Stimulated activated CD4-positive, alpha-beta T cell treated with anti-CD3 and anti-CD28 coated beads, Interleukin-1b, Interleukin-23, amount 100 ng/mL, for 24 hours (primary cell): ENCODE data around the gene GIMAP5.

Experiments
- DNase-seq, 4 experiments: peaks; one replicate each; pipeline ENCODE4 v3.0.0-alpha.2; 2020; ENCODE audit warnings: low read depth in 4 of 4, low spot score in 1 of 4

Gene GIMAP5

GRCh38 chr7:150734254-150734653 lies 3.0 kb upstream of the GIMAP5 start:
- no peak for DNase-seq

DNA sequence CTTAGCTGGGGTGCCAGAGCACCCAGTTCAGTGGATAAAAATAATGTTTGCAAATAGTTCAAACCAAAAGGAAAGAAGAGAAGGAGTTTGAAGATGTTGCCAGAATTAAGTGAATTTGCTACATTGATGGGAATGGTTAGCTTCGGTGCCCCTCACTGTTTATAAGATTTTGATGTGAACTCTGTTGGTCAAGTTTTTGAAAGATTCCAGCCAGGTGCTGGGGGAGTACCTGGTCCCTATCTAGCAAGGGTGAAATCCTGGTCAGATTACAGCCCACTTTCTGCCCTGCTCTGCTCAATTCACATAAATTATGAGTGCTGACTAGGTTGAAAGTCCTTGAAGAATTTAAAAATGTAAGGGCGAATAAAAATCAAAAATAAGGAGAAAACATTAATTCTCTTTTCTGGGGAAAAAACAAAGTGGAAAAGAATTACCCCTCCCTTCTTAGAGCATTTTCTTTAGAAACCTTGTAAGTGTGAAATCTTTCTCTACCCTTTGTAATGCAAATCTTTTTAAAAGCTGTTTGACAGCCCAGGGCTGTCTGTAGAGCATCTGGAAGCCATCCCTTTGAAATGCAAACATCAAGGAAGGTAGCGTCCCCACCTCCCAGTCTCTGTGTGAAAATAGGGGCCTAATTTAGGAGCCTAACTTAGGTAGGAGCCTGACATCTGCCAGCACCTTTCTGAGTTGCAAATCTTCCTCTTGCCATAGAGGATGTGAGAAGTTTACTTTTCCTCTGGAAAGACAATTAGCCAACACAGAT lies 1.4 kb upstream of the GIMAP5 start:
- no peak for DNase-seq

- no peak for DNase-seq
Measured at GRCh38 chr7:150736864-150737263, 354 bp upstream of the GIMAP5 start.

DNA sequence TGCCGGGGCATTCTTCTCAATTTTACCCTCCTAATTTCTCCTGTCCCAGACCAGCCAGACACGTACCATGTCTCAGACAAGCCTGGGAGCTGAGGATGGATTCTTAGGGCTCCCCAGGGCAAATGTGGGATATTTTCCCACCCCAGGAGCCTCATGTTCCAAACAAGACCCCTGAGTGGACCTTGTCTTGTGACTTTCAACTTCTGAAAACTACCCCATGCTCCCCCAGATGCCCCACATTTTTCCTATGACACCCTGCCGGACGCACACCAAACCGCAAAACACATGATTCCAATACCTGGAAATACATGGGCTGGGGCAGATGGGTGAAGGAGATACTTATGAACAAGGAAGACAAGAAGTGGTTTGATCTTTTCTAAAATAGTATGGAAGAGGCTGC lies 874 bp downstream of the GIMAP5 start:
- DNase-seq: no peak

DNA sequence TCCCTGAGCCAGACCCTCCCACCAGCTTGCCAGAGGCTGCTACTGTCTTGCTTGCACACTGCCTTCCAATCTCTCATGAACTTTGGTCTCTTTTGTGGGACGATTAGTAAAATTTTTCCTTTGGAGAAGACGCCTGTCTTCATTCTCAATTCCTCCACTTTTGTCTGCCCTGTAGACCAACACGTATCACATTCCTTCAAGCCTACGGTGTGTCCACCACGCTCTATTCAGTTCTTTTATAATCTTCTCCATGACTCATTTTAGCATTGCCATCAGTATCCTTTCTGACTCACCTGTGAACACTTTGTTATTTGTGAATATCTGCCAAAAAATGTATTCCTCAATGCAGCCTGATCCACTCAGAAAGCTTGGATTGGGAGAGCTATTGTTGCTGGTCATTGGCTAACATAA lies 1.4 kb downstream of the GIMAP5 start:
- no peak for DNase-seq

DNA sequence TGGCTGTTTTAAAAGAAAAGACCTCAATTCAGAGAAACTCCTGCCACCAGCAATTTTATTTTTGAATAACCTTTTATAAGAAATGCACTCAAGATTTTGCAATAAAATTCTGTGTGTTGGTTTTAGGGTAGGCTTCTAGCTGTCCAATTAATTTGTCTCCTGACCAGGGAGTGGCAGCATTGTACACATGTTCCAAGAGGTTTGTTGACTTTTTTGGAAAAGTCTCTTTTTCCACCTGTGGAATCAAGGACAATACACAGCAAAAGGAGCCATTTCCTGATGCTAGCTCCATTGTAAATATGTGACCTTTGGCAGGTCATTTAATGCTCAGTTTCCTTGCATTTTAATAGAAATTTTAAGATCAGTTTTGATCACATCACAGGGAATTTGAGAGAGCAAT lies 1.8 kb downstream of the GIMAP5 start:
- DNase-seq: no peak

DNA sequence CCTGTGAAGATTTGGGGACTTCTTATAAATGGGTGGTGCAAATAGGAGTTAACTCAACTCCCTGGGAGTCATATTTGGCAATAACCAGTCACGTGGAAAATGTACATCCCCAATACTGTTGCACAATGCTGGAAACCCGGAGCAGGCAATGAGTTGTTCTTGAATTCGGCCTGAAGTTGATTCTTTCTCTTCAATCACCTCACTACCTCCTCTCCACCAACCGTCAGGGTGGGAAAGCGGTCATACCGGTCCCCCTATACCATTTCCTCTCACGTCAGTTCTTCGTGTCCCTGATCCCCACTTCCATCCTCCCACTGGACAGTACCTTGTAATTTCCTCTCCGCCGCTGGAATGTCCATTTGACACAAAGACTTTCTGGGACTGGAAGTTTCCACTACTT lies 2.8 kb downstream of the GIMAP5 start:
- no peak for DNase-seq

DNA sequence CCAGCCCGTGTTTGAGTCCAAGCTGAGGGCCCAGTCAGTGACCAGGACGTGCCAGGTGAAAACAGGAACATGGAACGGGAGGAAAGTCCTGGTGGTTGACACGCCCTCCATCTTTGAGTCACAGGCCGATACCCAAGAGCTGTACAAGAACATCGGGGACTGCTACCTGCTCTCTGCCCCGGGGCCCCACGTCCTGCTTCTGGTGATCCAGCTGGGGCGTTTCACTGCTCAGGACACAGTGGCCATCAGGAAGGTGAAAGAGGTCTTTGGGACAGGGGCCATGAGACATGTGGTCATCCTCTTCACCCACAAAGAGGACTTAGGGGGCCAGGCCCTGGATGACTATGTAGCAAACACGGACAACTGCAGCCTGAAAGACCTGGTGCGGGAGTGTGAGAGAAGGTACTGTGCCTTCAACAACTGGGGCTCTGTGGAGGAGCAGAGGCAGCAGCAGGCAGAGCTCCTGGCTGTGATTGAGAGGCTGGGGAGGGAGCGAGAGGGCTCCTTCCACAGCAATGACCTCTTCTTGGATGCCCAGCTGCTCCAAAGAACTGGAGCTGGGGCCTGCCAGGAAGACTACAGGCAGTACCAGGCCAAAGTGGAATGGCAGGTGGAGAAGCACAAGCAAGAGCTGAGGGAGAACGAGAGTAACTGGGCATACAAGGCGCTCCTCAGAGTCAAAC lies 5.2 kb downstream of the GIMAP5 start:
- no peak for DNase-seq

- DNase-seq: no peak
Measured at GRCh38 chr7:150744041-150744656, 6.9 kb downstream of the GIMAP5 start.

DNA sequence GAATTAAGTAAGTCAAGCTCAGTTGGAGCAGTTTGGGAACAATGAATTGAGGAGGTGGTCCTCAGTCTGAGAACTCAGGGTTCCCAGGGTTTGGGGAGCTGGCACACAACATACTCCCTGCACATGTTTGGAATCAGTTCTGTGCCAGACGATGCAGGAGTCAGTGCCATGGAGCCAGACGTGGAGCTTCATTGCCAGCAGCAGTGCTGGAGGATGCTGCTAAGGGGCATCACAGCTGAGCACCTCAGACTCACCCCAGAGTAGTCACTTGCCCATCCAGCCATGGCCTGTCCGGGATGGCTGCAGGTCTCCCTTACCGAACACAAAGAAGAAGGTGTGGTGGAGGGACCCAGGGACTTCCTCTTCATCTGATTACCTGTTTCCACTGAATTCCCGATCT lies 7.9 kb downstream of the GIMAP5 start:
- no peak for DNase-seq

GRCh38 chr7:150745876-150746275 lies 8.7 kb downstream of the GIMAP5 start:
- no peak for DNase-seq

- no peak for DNase-seq
Measured at GRCh38 chr7:150746921-150747320, 9.7 kb downstream of the GIMAP5 start.

DNA sequence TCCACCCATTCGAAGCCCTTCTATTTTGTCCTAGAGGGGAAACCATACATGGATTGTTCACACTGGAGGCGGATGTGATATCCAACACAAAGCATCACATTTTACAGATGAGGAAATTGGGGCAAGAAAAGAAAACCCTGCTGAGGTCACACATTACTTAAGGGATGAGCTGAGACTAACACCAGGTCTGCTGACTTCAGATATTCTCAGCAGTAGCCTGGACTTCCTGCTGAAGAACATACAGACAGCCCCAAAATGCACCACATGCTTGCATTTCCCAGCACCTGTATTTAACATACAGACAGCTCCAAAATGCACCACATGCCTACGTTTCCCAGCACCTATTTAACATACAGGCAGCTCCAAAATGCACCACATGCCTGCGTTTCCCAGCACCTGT lies 11.2 kb downstream of the GIMAP5 start:
- no peak for DNase-seq

- DNase-seq: no peak
Measured at GRCh38 chr7:150751702-150752101, 14.5 kb downstream of the GIMAP5 start.

GRCh38 chr7:150753239-150753638 lies 16.0 kb downstream of the GIMAP5 start:
- DNase-seq: no peak

DNA sequence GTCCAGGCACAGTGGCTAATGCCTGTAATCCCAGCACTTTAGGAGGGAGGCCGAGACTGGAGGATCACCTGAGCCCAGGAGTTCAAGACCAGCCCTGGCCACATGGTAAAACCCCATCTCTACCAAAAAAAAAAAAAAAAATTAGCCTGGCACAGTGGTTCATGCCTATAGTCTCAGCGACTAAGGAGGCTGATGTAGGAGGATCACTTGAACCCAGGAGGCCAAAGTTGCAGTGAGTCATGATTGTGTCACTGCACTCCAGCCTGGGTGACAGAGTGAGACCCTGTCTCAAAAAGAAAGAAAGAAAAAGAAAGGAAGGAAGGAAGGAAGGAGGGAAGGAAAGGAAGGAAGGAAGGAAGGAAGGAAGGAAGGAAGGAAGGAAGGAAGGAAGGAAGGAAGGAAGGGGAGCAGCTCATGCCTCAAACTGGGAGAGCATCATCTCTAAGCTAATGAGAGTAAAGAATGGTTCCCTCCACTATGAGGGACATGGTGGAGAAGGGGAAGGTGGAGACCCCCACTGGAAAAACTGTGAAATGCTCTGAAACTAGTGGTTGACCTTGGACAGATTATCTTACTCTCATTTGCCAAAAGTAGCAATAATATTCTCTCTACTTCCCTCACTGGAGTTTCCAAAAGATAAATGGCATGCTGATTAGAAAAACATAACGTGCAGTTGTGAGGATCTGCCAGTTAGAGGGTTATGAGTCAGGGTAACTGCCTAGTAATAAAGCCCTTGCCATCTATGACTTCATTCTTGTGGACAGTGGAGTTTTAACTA lies 16.8 kb downstream of the GIMAP5 start:
- no peak for DNase-seq

- no peak for DNase-seq
Measured at GRCh38 chr7:150754951-150755350, 17.7 kb downstream of the GIMAP5 start.

DNA sequence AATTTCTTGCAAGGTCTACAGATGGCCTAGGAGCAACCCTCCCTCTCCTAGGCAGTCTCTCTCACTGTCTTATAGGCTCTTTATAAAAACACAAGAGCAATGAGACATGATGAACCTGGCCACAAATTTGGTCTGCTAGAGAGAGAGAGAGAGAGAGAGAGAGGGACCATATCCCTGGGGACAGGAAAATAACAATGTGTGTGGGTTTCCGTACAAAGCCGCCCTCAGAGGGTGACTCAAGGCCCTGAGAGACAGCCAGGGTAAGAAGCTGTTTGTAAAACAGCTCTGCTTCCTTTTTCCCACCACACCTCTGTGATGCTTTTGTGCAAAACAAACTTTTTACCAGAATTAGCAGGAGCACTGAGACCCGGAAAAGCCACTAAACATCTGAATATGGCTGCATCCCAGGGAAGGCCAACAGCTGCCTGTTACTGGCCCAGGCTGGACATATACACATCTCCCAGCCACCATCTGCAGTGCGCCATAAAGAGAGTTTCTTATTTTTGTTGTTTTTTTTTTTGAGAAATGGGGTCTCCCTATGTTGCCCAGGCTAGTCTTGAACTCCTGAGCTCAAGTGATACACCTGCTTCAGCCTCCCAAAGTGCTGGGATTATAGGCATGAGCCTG lies 18.4 kb downstream of the GIMAP5 start:
- DNase-seq: no peak

GRCh38 chr7:150756166-150756565 lies 18.9 kb downstream of the GIMAP5 start:
- no peak for DNase-seq

- no peak for DNase-seq
Measured at GRCh38 chr7:150756858-150757257, 19.6 kb downstream of the GIMAP5 start.

GRCh38 chr7:150759479-150759878 lies 22.3 kb downstream of the GIMAP5 start:
- DNase-seq: no peak
